ENCODE measurements around the gene LRRK1.

DNA sequence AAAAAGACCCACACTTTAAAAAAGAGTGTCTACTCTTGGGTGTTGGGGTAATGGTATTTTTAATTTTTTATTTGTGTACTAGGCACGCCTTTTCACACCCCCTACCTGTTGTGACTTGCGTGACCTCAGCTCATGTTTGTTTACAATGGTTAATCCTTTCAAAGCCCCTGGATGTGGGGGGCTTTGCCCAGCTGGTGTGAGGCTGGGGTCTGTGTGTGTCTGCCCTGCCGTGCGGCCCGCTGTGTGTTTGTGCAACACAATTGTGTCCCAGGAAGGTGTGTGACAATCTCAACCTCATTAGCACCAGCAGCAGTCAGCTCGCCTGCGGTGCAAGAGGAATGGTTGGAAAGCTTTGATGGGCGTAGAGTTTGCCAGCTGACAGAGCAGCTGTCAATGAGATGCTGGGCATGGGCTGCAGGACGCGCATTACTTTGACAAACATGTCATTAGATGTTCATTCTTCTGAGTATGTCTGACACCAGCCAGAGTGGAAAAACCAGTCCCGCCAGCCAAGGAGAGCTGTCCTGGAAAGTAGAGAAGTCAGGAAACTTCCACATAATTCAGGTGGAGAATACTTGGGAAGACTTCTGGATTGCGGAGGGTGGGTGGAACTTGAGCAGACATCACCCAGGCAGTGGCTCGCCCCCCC is 9.6 kb downstream of the LRRK1 start:
- TF ChIP-seq, protein P1, sequence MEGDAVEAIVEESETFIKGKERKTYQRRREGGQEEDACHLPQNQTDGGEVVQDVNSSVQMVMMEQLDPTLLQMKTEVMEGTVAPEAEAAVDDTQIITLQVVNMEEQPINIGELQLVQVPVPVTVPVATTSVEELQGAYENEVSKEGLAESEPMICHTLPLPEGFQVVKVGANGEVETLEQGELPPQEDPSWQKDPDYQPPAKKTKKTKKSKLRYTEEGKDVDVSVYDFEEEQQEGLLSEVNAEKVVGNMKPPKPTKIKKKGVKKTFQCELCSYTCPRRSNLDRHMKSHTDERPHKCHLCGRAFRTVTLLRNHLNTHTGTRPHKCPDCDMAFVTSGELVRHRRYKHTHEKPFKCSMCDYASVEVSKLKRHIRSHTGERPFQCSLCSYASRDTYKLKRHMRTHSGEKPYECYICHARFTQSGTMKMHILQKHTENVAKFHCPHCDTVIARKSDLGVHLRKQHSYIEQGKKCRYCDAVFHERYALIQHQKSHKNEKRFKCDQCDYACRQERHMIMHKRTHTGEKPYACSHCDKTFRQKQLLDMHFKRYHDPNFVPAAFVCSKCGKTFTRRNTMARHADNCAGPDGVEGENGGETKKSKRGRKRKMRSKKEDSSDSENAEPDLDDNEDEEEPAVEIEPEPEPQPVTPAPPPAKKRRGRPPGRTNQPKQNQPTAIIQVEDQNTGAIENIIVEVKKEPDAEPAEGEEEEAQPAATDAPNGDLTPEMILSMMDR (IDR thresholded peaks at IDR 0.05), result no peak
- no peak for TF ChIP-seq POLR2A (IDR thresholded peaks at IDR 0.05)
